Astrocyte of the cerebellum (primary cell): ENCODE measurements around the gene HDGFL2.

Experiments used
- DNase-seq: peaks from one replicate; pipeline ENCODE4 v3.0.0-alpha.2; 2011; ENCODE audit warnings: low read depth
- H3K4me3 ChIP-seq: 2 replicates; pipeline ENCODE4 v1.5.1; 2011; ENCODE audit warnings: mild to moderate bottlenecking, low read depth, low read length, moderate library complexity
- CTCF ChIP-seq: IDR thresholded peaks from 2 replicates; pipeline ENCODE4 v1.5.1; 2012; ENCODE audit warnings: low read length, low read depth, moderate library complexity, mild to moderate bottlenecking; ENCODE audit errors: missing control alignments
- in situ Hi-C: cut with HindIII; loops from 2 replicates; pipeline ENCODE4 v1.10.0; 2017; ENCODE audit warnings: low sequenced_read_pairs

HDGFL2 gene

GRCh38 chr19:4503132-4503824, 31.2 kb downstream of the HDGFL2 start:
- no peak overlapping the region for H3K4me3 ChIP-seq
- TF ChIP-seq CTCF: no peak
- DNase-seq: no peak
- in situ Hi-C loops: no loop called here

- TF ChIP-seq CTCF: no peak
- in situ Hi-C loops: no loop called here
- DNase-seq: no peak
- no peak overlapping the region for H3K4me3 ChIP-seq
Observed at GRCh38 chr19:4503825-4504170, 31.7 kb downstream of the HDGFL2 start.

DNA sequence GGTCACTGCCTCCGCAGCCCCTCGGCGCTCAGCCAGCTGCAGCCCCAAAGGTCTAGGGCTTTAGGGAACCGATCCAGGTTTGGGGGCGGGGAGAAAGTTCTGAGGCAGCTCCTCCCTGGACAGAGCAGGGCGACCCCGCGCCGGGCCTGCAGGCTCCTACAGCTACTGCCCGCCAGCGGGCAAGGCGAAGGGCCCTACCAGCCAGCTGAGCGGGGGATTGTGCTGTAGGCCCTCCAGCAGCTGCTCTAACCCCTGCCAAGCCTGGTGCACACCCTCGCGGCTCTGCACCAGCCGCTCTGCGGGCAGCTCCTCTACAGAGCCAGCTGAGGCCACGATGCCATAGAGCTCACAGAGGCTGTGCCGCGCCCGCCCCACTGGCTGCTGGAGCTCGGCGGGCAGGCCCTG, 32.2 kb downstream of the HDGFL2 start:
- no peak for TF ChIP-seq CTCF
- in situ Hi-C loops: no loop called here
- DNase-seq: no peak
- no peak overlapping the region for H3K4me3 ChIP-seq

DNA sequence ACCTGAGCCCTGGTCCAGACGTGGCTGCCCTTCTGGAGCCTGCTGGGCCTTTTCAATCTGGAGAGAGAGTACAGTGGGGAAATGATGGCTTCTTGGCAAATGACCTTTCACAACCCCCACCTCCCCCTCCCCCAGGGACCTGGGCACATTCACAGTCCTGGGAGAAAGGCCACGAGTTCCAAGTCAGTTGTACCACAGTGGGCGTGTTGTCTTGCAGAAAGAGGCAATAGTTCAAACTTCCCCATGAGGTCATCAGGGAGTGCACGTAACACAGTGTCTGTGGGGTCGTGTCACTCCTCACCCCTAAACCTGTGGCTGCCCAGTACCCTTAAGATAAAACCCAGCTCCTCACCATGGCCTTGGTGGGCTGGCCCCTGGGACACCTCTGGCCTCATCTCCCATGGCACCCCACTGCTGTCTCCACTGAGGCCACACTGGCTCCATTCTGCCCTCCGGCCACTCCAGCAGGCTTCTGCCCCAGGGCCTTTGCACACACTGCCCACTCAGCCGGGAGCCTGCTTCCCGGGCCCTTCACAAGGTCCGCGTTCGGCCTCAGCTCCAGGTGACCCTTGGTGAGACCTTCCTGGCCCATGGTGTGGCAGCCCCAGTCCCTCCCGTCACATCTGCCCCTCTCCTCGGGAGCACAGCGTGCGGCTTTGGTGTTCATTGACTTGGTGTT, 32.9 kb downstream of the HDGFL2 start:
- no peak for DNase-seq
- no peak overlapping the region for H3K4me3 ChIP-seq
- in situ Hi-C loops: no loop called here
- no peak for TF ChIP-seq CTCF

DNA sequence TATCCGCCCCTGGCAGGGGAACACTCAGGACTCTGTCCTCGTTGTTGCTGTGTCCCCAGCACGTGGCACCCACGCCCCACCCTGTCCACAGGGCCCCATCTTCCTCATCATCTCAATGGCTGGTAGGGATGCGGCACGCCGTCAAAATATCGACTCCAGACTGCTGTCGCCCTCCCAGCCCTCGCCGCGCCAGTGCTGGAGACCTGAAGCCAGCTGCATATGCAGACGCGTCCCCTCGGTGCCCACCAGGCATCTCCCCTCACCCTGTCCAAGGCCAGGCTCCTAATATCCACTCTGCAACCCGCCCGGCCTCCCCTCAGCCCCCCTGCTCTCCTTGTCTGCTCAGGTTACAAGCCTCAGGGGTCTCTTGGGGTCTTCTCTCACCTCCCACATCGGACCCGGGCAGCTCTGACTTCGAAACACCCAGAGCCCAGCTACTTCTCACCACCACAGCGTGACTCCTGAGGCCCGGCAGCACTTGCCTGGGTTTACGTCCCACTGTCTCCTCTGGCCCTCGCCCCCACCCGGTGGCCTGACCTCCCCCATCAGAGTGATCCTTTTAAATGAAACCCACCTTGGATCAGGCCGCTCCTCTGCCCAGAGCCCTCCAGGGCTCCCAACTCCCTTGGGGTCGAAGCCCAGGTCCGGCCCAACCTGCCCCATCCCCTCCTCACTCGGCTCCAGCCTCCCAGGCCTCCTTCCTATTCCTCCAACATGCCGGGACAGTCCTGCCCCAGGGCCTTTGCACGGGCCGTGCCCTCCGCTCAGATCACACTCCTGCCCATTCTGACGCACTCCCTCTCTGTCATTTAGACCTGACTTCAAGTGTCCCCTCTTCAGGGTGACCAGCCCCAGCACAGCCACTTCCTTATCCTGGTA, 33.7 kb downstream of the HDGFL2 start:
- no peak for DNase-seq
- in situ Hi-C loops: no loop called here
- H3K4me3 ChIP-seq: no peak overlapping the region
- no peak for TF ChIP-seq CTCF

DNA sequence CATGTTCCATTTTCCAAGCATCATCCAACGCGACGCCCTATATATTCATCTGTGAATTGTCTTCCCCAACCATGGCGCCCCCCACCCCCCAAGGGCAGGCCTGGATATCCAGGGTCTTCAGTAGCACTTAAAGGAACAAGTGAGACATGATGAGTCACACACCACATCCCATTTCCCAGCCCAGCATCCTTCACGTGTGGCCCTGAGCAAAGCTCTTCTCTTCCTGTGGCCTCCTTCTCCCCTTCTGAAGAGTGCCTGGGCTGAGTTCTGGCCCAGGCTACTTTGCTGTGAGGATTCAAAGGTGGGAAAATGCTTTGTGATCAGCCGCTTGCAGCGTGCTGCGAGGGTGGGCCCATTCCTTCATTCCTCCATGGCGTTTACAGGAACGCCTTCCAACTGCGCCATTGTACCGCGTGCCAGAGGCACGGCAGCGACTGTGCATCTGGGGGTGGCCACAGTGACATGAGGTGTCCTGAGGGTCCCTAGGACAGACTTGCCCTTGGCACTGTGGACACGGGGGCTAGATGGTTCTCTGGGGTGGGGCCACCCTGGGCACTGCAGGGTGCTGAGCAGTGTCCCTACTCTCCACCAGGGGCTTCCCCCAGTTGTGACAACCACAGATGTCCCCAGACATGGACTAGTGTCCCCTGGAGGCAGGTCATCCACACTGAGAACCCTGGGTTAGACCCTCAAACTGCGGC, 34.5 kb downstream of the HDGFL2 start:
- DNase-seq: peak; percentile 18
- in situ Hi-C loops: no loop called here
- H3K4me3 ChIP-seq: no peak overlapping the region
- no peak for TF ChIP-seq CTCF
